ENCODE results near the gene PRR16. TPM values are rescaled to one million over a fixed set of nuclear protein-coding genes. Genes with fewer than 3 reads are reported as not detected.
A peak's percentile ranks its signal among the peaks of the same experiment; 100 is the strongest.
"Not testable (repeated sequence)": the region's sequence is repeated elsewhere in the genome, so short reads cannot be mapped to it uniquely, and the experiment has no call there.

Gene PRR16
- total RNA-seq, 4 donors from 2014 or later = 1.9 to 8.4 (median 2.7) TPM

DNA sequence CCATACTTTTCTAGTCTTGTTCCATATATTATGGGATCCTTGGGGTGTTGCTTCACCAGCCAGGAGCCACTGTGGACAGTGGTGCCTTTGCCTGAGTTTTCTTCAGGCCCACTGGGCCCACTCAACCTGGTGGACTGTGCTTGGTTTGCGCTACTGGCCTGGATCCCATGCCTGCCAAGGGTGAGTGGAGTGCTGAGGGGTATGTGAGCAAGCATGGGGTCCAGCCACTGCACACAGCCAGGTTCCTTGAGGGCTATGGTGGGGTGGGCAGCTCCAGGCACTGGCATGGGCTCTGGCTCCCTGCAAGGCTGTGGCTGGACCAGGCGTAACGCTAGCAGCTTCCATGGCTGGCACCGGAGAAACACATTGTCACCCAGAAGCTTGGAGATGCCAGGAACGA is 13.2 kb upstream of the PRR16 start:
- DNase-seq (ENCODE audit: low spot score) (no peak), ATAC-seq (ENCODE audit: low FRiP score) (no peak)
- TF ChIP-seq CTCF (IDR thresholded peaks at IDR 0.05) = no peak

DNA sequence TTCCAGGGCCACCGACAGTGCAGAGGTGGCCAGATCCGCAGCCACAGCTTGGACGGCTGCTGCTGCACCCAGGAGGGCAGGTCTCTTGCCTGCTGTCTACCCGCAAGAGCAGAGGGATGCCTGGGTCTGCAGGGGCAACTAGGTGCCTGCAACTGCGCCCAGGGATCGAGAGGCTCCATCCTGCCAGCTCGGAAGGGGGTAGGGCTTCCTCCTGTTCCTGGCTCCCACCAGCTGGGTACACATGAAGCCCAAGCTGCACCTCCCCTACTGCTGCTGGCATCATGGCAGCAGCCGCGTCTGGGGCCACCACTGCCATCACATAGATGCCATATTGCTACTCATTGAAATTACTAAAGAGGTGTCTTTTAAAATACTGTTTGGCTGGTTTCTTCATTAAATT is 12.7 kb upstream of the PRR16 start:
- DNase-seq (ENCODE audit: low spot score) = no peak
- TF ChIP-seq CTCF (IDR thresholded peaks at IDR 0.05) = no peak
- ATAC-seq (ENCODE audit: low FRiP score) = no peak

GRCh38 chr5:120452471-120452870 is 11.6 kb upstream of the PRR16 start:
- ATAC-seq (ENCODE audit: low FRiP score) = no peak
- no peak for DNase-seq (ENCODE audit: low spot score)
- no peak for TF ChIP-seq CTCF (IDR thresholded peaks at IDR 0.05)

GRCh38 chr5:120454094-120454798 is 9.9 kb upstream of the PRR16 start:
- peak; percentile 70 for ATAC-seq (ENCODE audit: low FRiP score)
- no peak for TF ChIP-seq CTCF (IDR thresholded peaks at IDR 0.05)
- no peak for DNase-seq (ENCODE audit: low spot score)

DNA sequence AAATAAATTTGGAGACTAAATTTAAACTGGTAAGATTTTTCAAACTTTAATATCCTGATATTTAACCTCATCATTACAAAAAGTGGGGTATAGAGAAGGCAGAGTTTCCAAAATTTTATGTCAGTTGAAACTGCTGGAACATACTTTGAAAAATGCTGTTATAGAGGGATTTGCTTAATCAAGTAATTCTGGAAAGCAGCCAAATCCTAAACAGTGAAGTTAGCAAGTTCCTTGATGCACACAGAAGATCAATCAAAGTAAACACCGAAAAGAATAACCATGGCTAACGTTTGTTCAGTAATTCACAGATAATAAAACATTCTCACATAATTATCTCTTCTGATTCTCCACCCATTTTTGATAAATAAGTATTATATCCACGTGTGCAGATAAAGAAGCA is 8.1 kb upstream of the PRR16 start:
- DNase-seq (ENCODE audit: low spot score) = no peak
- no peak for ATAC-seq (ENCODE audit: low FRiP score)

GRCh38 chr5:120457839-120458507 is 6.1 kb upstream of the PRR16 start:
- ATAC-seq (ENCODE audit: low FRiP score) (no peak), DNase-seq (ENCODE audit: low spot score) (no peak)
- no peak for TF ChIP-seq CTCF (IDR thresholded peaks at IDR 0.05)

More for the DNA sequence above, 8.1 kb upstream of the PRR16 start:
- no peak for TF ChIP-seq CTCF (IDR thresholded peaks at IDR 0.05)

GRCh38 chr5:120458508-120458847 is 5.6 kb upstream of the PRR16 start:
- not testable (repeated sequence) for ATAC-seq (ENCODE audit: low FRiP score)

More at GRCh38 chr5:120458508-120458847, 5.6 kb upstream of the PRR16 start:
- DNase-seq (ENCODE audit: low spot score) = not testable (repeated sequence)

Data from omental fat pad (tissue), 4 donors.